SKM-1 (cell line): Measurements from ENCODE around the gene CFP.

ENCODE experiments used
- DNase-seq: peaks from one replicate; lab custom pipeline; 2025; ENCODE audit not compliant: unreplicated experiment; lab: John Stamatoyannopoulos, UW

CFP gene

GRCh38 chrX:47576021-47576898 lies 53.5 kb downstream of the CFP start:
- no peak for DNase-seq

GRCh38 chrX:47574547-47575301 lies 55.0 kb downstream of the CFP start:
- no peak for DNase-seq

GRCh38 chrX:47574076-47574546 lies 55.6 kb downstream of the CFP start:
- no peak for DNase-seq

- DNase-seq = no peak
Observed at GRCh38 chrX:47573341-47574075, 56.2 kb downstream of the CFP start.
